ENCODE results near the gene MEGF6. TPM values are rescaled to one million over a fixed set of nuclear protein-coding genes. Genes with fewer than 3 reads are reported as not detected.

The MEGF6 gene
- polyA plus RNA-seq, 12 donors, result 6.0 to 59.7 (median 11.5) TPM; not detected in 1

GRCh38 chr1:3471356-3472087 lies 139.8 kb downstream of the MEGF6 start:
- no peak for DNase-seq

- no peak for DNase-seq
Observed at GRCh38 chr1:3470650-3471355, 140.5 kb downstream of the MEGF6 start.

GRCh38 chr1:3469849-3470649 lies 141.3 kb downstream of the MEGF6 start:
- DNase-seq, result no peak

GRCh38 chr1:3469104-3469848 lies 142.0 kb downstream of the MEGF6 start:
- DNase-seq, result no peak

- no peak for DNase-seq
Observed at GRCh38 chr1:3468236-3469103, 142.8 kb downstream of the MEGF6 start.

- no peak for DNase-seq
Observed at GRCh38 chr1:3467096-3468036, 143.9 kb downstream of the MEGF6 start.

GRCh38 chr1:3466366-3467075 lies 144.8 kb downstream of the MEGF6 start:
- no peak for DNase-seq

DNA sequence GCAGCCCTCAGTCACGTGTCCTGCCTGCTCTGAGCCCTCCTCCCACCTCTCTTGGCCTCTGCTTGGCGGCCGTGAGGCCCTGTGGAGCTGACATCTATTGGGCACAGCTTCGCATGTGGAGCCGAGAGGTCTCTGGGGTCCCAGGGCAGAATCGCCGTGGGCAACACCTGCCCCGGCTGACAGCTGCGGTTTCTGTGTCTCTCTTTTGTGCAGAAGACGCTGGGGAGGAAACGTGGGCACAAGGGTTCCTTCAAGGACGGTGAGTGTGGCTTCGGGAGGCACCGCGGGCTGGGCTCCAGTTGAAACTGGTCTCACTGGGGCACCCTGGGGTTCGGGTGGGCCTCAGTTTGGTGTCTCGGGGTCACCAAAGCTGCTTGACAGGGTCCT lies 145.4 kb downstream of the MEGF6 start:
- DNase-seq, result no peak

GRCh38 chr1:3465091-3465934 lies 146.0 kb downstream of the MEGF6 start:
- DNase-seq, result no peak

GRCh38 chr1:3464649-3465025 lies 146.7 kb downstream of the MEGF6 start:
- DNase-seq, result no peak

DNA sequence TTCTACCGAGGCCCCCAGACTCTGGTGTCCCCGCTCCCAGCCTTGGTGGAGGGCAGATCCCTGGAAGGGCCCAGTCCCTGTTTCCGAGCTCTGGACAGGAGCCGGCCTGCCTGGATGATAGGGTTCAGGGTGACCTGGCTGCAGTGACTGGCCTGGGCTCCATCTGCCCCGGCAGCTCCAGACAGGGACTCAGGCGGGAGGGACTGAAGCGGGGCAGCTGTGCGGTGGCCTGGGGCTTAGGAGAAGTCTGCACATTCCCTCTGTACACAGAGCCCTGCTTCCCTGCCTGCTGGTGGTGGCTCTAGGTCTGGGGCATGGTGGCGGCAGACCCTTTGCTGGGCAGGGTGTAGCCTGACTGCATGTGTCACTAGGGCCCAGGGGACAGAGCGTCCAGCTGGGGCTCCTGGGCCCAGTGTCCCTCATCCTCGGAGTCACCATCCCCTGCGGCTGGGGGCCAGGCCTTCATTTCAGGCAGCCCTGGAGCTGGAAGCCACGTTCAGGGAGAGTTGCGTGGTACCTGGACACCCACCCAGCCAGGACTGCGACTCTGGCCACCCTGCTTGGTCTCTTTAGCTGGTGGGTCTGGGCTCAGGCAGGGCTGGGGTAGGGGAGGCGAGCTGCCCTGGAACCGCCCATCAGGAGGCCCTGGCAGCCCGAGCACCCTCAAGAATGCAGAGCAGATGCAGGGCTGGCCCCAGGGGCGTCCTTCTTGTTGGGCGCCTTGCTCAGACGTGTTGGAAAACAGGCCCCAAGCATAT lies 147.2 kb downstream of the MEGF6 start:
- no peak for DNase-seq

DNA sequence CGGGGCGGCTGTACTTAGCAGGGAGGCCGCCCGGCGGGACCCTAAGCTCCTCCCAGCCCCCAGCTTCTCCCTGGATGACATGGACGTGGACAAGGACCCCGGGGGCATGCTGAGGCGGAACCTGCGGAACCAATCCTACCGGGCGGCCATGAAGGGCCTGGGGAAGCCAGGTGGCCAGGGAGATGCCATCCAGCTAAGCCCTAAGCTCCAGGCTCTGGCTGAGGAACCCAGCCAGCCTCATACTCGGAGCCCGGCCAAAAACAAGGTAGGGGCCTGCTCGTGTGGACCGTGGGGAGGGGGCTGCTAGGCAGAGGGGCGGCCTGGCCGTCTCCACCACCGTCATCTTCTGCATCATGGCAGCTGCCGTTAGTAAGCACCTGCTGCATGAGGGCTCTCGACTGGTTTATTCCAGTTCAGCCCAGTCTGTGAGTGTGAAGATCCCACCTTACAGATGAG lies 147.9 kb downstream of the MEGF6 start:
- no peak for DNase-seq

GRCh38 chr1:3463013-3463385 lies 148.3 kb downstream of the MEGF6 start:
- no peak for DNase-seq

- no peak for DNase-seq
Observed at GRCh38 chr1:3462356-3463012, 148.8 kb downstream of the MEGF6 start.

DNA sequence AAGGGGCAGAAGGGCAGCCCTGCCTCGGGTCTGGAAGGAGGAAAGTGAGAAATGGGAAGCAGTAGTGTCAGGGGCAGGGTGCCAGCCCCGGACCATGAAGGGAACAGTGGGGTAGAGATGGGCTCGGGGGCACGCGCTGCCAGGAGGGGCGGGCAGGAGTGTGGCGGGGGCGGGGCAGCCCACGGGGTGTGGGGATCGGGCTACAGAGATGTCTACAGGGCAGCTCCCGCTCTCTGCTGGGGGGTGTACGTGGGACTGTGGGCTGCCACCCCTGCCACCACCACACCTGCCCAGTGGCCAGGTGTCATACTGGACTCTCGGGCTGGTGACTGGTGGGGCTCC lies 149.4 kb downstream of the MEGF6 start:
- DNase-seq, result no peak

DNA sequence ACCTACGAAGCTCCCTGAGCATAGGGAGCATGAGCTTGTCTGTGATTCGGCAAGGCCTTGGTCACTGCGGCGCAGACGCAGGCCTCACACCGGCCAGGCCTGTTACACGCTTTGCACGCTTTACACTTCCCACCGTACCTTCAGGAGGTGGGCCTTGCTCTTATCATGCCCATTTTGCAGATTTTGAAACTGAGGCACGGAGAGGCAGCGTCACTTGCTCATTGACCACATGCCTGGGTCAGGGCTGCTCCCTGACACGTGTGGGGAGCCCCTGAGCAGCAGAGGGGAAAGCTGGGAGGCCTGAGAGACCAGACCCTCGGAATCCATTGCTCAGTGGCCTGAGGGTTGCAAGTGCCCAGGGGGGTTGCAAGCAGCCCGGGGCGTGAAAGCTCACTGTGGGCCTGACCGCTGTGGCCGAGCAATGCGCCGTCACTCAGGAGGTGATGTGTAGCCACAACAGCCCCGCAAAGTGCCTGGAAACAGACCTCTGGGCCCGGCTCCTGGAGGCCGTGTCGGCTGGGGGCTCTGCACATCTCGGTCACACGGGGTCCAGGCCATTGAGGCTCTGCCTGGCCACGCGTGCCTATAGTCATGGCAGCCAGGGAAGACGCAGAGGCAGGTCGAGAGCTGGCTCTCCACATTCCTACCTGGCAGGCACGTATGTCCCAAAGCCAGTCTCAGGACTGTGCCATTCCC lies 149.9 kb downstream of the MEGF6 start:
- DNase-seq, result no peak

Measured in muscle of arm (tissue), 12 donors.